Measurements from ENCODE around the gene TMEM14A. TPM values are rescaled to one million over a fixed set of nuclear protein-coding genes. Genes with fewer than 3 reads are reported as not detected.
A peak's percentile ranks its signal among the peaks of the same experiment; 100 is the strongest.
"Not testable (repeated sequence)": the region's sequence is repeated elsewhere in the genome, so short reads cannot be mapped to it uniquely, and the experiment has no call there.

The TMEM14A gene
- total RNA-seq, 1 donor from 2014 or later = 8.7 TPM

DNA sequence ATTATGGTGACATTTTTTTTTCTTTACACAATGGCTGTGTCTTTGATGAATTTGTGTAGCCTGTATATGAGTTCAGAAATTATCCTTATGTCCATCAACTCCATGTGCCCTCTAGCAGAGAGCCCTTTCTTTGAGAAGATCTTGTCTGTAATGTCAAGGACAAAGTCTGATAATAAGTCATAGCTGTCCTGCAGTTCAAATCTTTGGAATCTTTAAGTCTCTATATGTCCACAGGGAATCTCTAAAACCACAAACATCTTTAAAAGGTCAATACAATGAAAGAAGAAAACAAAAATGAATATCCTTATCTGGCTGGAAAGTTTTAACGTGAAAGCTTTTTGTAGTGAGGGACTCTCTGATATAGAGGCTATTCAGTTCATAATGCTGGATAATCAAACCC, 16.9 kb upstream of the TMEM14A start:
- intact Hi-C loops (cut with DNase I) = no loop called here
- ATAC-seq = no peak
- no peak for DNase-seq (ENCODE audit: missing footprints)

DNA sequence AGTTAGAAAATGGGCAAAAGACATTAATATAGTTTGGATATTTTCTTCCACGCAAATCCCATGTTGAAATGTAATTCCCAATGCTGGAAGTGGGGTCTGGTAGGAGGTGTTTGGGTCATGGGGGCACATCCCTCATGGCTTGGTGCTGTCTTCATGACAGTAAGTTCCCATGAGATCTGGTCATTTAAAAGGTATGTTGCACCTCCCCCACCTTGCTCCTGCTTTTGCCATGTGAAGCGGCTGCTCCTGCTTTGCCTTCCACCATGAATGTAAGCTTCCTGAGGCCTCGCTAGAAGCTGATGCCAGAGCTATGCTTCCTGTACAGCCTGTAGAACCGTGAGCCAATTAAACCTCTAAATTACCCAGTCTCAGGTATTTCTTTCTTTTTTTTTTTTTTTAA, 16.3 kb upstream of the TMEM14A start:
- DNase-seq (ENCODE audit: missing footprints) (no peak), ATAC-seq (no peak)
- intact Hi-C loops (cut with DNase I) = no loop called here

DNA sequence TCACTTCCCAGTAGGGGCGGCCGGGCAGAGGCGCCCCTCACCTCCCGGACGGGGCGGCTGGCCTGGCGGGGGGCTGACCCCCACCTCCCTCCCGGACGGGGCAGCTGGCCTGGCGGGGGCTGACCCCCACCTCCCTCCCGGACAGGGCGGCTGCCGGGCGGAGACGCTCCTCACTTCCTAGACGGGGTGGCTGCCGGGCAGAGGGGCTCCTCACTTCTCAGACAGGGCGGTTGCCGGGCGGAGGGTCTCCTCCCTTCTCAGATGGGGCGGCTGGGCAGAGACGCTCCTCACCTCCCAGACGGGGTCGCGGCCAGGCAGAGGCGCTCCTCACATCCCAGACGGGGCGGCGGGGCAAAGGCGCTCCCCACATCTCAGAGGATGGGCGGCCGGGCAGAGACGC, 15.0 kb upstream of the TMEM14A start:
- intact Hi-C loops (cut with DNase I); ATAC-seq; DNase-seq (ENCODE audit: missing footprints): not testable (repeated sequence)

DNA sequence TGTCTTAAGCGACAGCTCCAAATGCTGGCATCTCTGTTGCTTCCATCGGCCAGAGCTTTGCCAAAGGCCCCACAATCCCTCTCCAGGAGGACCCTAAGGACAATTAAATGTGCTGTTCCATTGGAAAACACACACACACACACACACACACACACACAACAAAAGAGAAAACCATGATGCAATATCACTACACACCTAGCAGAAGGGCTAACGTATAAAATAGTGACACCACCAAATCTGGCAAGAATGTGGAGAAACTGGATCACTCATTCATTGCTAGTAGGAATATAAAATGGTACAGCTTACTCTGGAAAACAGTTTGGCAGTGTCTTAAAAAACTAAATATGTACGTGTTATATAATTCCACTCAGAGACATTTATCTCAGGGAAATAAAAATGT, 13.0 kb upstream of the TMEM14A start:
- ATAC-seq (no peak), DNase-seq (ENCODE audit: missing footprints) (no peak)
- intact Hi-C loops (cut with DNase I) = no loop called here

DNA sequence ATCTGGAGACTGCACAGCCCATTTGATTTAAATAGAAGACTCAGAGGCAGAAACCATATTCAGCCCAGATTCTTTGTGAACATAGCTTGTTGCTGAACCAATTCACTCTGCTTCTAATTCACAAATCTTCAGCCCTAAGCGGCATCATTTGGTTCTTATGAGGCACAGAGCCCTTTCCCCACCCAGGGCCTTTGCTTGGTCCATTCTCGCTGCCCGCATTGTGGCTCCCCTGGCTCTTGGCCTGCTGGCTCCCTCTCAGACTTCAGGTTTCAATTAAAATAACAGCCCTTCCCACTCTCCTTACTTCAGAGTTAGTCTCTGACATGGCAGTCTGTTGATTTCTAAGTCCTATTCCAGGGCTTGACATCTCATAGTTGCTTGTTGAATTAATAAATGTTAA, 9.4 kb upstream of the TMEM14A start:
- DNase-seq (ENCODE audit: missing footprints) (no peak), ATAC-seq (no peak)
- intact Hi-C loops (cut with DNase I) = loop anchor here (5.0 to 10.0 kb wide), 5 partner anchors 69 to 379 kb away; partner anchors contain the start of genes GSTA4, MCM3 and TRAM2

DNA sequence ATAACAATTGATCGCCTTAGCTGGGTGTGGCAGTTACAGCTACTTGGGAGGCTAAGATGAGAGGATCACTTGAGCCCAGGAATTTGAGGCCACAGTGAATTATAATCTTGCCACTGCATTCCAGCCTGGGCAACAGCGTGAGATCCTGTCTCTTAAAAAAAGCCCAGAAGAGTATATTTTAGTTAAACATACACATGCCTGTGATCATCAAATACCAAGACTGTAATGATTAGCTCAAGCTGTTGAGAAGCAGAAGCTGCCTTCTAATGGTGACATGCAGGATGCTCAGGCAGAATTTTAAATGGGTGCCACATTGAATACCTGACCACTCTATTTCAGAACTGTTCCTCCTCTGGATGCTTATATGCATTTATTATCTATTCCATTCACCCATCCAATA, 8.9 kb upstream of the TMEM14A start:
- ATAC-seq = no peak
- no peak for DNase-seq (ENCODE audit: missing footprints)
- intact Hi-C loops (cut with DNase I) = loop anchor here (2.0 to 10.0 kb wide), 6 partner anchors 70 to 380 kb away; partner anchors contain the start of genes GSTA4, MCM3 and TRAM2

DNA sequence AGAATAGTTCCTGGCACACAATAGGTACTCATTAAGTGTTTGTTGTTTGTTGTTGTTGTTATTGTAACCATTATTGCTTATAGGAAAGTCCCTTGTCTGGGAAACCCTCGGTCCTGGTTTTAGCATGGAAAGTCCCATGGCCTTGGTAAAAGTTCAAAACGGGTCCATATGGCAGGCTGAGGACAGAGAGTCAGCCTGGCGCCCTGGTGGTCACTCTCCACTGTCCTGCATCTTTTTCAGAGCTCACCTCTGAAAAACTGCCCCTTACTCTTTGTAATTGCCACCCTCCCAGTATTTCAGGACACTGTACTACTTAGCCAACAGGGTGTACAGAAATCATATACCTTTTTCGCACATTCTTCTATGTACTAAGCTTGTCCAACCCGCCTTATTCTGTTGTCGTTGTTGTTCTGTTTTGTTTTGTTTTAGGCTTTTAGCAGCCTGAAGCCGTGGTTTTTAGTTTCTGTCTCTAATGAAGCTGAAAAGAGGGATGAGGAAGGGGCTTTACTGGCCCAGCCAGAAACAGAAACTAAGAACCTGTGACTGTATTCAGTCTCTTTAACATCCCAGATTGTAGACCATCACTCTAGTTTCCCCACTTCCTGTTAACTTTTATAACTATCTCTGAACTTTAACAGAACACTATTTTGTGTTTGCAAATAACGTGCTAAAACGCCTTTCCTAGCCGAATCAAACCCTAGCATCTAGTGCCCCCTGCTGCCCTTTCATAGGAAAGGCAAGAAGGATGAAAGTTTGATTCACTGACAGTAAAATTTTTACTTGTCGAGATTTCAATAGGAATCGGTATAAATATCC, 7.6 kb upstream of the TMEM14A start:
- DNase-seq (ENCODE audit: missing footprints) (no peak), ATAC-seq (peak; percentile 73)
- intact Hi-C loops (cut with DNase I) = loop anchor here (1.0 to 10.0 kb wide), 7 partner anchors 71 to 381 kb away; partner anchors contain the start of genes GSTA4, MCM3 and TRAM2

DNA sequence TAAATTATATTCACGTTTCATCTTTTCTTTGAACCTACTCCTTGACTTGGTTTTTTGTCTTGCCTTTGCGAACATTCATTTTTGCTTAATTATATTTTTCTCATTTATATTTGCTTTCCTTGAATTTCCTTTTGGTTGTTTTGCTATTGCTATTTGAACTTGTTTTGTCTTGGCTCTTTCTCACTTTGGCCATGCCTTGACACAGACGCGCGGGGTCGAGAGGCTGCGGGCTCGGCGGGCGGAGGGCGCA, 7.1 kb upstream of the TMEM14A start:
- ATAC-seq (no peak), DNase-seq (ENCODE audit: missing footprints) (no peak)
- intact Hi-C loops (cut with DNase I) = loop anchor here (1.0 to 10.0 kb wide), 7 partner anchors 72 to 382 kb away; partner anchors contain the start of genes GSTA4, MCM3 and TRAM2

DNA sequence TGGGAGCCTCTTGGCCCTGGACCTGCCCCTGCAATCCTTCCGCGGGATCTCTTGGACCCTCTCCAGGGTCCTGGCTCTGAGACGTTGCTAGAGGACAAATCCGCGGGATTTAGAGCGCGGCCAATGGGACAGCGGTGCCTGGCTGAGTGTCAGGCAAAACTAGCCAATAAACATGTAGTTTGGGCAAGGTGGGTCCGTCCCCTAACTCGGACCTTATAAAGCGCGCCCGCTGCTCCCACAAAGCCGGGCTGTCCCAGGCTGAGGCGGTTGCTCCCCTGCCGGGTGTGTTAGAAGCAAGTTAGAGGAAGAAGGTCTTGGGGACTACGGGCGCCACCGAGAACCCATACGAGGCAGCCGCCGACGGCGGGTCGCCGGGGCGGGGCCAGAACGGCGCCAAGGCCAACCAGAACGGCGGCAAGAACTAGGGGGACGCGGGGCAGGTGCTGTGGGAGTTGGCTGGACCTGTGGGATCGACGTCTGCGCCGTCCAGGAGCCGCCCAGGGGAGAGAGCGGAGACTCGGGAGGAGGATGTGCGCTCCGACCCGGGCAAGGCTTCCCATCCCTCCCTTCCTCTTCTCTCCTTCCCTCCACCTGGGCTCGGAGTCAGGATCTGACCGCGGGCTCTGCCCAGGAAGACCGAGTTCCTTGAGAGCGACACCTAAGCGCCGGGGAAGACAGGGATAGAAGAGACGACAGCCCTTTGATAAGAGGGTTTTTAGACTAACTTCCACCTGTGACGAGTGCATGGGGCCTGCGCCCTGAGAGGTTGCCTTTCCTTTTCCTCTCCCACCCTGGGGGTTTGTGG, 6.5 kb upstream of the TMEM14A start:
- ATAC-seq = peak; percentile 98
- intact Hi-C loops (cut with DNase I) = loop anchor here (5.0 to 10.0 kb wide), 5 partner anchors 72 to 382 kb away; partner anchors contain the start of genes GSTA4, MCM3 and TRAM2

DNA sequence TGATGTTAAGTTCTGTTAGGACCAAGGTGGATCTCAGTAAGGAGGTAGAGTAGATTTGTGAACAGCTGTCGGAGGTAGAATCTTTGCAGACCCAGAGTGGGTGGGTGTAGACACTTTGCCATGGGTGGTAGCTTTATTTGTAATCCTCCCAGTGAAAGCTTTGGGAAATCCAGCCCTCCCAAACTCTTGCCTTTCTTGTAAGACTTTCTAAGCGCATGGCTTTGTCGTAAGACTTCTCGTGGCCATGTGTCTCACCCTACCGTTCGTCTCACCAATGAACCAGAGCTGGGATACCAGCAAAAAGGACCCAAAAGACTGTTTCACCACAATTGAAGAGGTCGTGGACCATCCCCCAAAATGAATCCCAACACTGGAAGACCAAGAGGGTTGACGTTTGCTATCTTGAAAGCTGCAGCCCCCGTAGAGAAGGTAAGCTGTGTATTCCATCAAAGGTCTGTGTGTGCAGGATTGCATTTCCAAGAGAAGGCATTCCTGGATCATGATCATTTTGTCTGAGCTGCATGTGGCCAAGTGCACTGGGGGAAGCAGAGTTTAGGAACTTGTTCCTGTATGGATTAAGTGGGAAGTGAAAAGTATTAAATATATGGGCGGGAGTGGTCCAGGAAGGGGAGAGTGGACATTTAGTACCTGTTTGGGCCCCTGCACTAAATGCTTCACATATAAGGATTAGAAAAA, 5.8 kb upstream of the TMEM14A start:
- ATAC-seq = no peak
- no peak for DNase-seq (ENCODE audit: missing footprints)
- intact Hi-C loops (cut with DNase I) = loop anchor here (5.0 to 10.0 kb wide), 5 partner anchors 73 to 383 kb away; partner anchors contain the start of genes GSTA4, MCM3 and TRAM2

More for the DNA sequence above, 6.5 kb upstream of the TMEM14A start:
- peak; percentile 92 for DNase-seq (ENCODE audit: missing footprints)

DNA sequence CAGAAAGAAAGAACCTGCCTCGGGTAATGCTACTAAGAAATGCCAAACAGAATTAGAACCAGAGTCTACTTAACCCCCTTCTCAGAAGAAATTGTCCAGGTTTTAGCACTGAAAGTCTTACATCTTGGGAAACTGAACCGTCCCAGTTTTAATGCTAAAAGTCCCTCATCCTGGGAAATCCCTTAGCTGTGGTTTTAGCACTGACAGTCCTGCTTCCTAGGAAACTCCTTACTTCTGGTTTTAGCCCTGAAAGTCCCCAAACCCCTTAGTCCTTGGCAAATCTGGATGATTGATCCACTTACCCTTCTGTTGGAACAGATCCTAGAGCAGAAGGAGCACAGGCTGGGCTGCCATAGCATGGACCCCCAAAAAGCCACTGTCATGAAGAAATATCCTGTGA, 4.8 kb upstream of the TMEM14A start:
- no peak for ATAC-seq
- intact Hi-C loops (cut with DNase I) = loop anchor here (10.0 kb wide), 2 partner anchors 171 to 329 kb away; partner anchors contain the start of gene GSTA4
- no peak for DNase-seq (ENCODE audit: missing footprints)

DNA sequence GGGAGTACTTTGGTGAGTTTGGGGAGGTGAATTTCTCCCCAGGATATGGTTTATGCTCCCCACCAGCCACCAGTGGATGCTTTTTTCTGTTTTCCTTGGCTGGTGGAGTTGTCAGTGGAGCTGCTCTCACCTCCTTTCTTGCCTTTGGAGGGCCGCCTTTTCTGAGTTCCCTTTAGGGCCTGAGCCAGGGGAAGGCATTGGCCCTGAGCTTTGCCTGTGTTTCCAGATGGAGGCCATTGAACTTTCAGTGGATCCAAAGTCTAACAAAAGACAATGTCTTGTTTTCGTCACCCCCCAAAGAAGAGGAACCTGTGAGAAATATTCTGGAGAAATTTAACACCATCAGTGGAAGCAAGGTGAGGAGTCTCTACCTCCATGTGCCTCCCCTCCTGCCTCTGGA, 4.4 kb upstream of the TMEM14A start:
- intact Hi-C loops (cut with DNase I) = loop anchor here (10.0 kb wide), 2 partner anchors 172 to 328 kb away; partner anchors contain the start of gene GSTA4
- no peak for DNase-seq (ENCODE audit: missing footprints)
- ATAC-seq = no peak

DNA sequence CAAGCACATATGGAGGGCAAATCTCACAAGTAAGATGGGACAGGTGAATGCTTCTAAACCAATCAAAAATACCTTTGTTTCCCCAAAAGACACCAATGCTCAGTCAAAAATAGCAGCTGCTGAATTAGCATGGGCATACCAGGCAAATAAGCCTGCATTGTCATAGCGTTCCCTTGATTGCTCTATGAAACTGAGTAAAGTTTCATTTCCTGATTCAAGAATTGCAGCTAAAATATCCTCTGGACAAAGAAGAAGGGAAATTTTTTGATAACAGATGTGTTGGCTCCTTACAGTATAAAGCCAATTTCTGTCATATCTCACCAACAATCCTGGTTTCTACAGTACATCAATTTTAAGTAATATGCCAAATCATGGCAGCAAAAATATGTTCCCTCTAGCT, 3.3 kb upstream of the TMEM14A start:
- intact Hi-C loops (cut with DNase I) = loop anchor here (10.0 kb wide), 2 partner anchors 173 to 327 kb away; partner anchors contain the start of gene GSTA4
- no peak for ATAC-seq
- DNase-seq (ENCODE audit: missing footprints) = no peak

DNA sequence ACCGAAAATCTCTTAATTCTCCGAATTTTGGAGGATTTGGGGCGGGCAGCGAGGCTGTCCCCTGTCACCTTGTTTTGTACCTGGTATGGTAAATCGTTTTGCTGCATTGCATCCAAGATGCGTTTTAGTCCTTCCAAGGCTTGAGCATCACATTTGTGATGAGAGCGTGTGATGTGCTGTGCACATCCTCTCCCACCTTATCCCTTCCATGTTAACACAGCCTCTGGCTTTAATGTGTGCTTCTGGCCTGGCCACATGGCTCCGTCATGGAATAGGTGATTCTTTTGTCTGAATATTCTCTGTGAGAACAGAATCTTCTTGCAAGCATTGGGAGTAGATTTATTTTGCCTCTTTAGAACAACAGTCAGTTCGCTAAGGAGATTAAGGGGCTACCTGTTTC, 763 bp downstream of the TMEM14A start:
- DNase-seq (ENCODE audit: missing footprints) (no peak), ATAC-seq (no peak)
- intact Hi-C loops (cut with DNase I) = no loop called here

DNA sequence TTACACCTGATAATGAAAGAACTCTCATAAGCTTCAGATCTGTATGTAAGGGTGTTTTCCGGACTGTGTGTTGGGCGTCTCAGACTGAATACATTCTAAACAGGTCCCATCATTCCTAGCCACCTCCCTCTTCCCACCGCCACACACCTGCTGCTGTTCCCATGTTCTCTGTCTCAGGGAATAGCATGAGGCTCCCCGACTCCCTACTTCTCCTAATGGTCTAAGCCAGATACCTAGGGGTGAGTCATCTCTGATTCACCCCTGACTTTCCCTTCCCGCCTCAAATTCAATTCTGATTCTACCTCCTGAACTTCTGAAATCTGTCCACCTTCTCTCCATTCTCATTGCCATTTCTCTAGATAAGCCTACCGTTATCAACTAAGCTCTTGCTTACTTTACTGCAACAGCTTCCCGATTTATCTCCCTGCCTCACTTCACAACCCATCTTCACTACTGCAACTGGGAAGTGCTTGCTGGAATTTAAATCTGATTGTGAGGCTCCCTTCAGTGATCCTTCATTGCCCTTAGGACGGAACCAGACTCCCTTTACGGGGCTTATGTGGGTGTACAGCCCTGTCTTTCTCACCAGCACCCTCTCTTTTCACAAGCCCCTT, 1.6 kb downstream of the TMEM14A start:
- intact Hi-C loops (cut with DNase I) = no loop called here
- ATAC-seq (no peak), DNase-seq (ENCODE audit: missing footprints) (no peak)

DNA sequence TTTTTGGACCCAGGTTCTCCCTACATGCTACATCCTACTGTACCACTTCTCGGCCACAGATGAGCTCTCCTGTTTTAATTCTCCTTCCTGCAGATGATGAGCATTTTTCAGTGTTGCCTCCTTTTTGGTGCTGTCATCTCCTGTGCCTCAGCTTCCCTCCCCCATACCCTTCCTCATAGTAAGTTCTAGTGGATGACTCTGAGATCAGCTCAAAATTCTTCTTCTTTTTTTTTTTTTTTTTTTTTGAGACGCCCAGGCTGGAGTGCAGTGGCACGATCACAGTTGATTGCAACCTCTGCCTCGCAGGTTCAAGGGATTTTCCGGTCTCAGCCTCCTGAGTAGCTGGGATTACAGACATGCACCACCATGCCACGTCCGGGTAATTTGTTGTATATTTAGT, 3.8 kb downstream of the TMEM14A start:
- no peak for DNase-seq (ENCODE audit: missing footprints)
- intact Hi-C loops (cut with DNase I) = no loop called here
- ATAC-seq = no peak

DNA sequence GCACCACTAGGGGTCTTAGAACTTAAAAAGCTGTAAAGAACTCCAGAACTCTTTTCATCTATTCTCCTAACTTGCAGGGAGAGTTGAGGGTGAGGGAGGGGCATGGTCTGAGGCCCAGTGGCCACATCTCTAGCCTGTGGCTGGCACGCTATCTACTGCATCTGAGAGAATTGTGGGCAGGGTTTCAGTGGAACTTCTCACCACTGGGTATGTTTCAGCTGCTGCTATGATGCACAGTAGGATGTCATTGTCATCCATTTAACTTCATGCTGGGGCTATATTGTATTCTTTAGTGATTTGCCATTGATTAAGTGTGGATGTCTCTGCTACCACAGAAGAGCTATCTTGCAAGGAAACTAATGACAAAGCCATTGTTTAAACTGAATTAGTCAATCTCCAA, 4.5 kb downstream of the TMEM14A start:
- intact Hi-C loops (cut with DNase I) = no loop called here
- DNase-seq (ENCODE audit: missing footprints) = no peak
- no peak for ATAC-seq

DNA sequence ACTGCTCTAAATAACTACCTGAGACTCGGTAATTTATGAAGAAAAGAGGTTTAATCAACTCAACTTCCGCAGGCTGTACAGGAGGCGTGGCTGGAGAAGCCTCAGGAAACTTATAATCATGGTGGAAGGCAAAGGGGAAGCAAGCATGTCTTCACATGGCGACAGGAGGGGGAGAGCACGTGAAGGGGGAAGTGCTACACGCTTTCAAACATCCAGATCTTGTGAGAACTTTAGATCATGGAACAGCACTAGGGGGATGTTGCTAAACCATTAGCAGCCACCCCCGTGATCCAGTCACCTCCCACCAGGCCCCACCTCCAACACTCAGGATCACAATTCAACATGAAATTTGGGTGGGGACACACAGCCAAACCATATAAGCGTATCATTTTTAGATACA, 5.7 kb downstream of the TMEM14A start:
- intact Hi-C loops (cut with DNase I); DNase-seq (ENCODE audit: missing footprints); ATAC-seq: not testable (repeated sequence)

DNA sequence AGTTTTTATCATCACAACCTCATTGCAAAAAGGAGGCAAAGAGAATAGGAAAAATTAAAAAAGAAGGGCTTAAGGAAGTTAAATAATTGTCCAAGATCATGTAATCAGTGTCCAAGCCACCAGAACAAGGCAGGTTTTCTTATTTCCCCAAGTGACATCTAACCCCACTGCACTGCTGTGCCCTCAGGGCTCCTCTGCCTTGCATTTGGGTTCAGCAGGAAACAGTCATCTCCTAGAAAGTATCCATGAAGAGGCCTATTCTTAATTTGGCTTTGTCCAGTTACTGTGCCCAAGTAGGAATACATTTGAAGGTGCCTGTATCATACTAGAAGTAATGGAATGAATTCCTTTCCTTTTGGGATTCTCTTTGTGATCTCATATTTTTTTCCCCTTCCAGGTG, 10.5 kb downstream of the TMEM14A start:
- intact Hi-C loops (cut with DNase I) = no loop called here
- ATAC-seq (no peak), DNase-seq (ENCODE audit: missing footprints) (no peak)

All from Right ventricle myocardium inferior (tissue), 1 donor.